GM18867 (cell line): ENCODE data around the gene SOWAHB.

Source experiments
- ATAC-seq: cut with Tn5 transposase; IDR thresholded peaks from one replicate; pipeline ENCODE4 v1.9.1; 2021; ENCODE audit warnings: mild to moderate bottlenecking, moderate library complexity; ENCODE audit not compliant: unreplicated experiment

The SOWAHB gene

GRCh38 chr4:76897536-76898384, at the start of gene SOWAHB:
Gene SOWAHB (minus strand): TSS chr4:76898144. CDS start chr4:76897849, 295 bp downstream.
- ATAC-seq, result peak; percentile 45

GRCh38 chr4:76947369-76947768, 49.4 kb upstream of the SOWAHB start:
- no peak for ATAC-seq

- no peak for ATAC-seq
Observed at GRCh38 chr4:76943790-76944189, 45.8 kb upstream of the SOWAHB start.

- no peak for ATAC-seq
Observed at GRCh38 chr4:76943129-76943620, 45.2 kb upstream of the SOWAHB start.

GRCh38 chr4:76939184-76939583, 41.2 kb upstream of the SOWAHB start:
- ATAC-seq, result no peak

GRCh38 chr4:76931576-76932276, 33.8 kb upstream of the SOWAHB start:
- no peak for ATAC-seq

- no peak for ATAC-seq
Observed at GRCh38 chr4:76931087-76931486, 33.1 kb upstream of the SOWAHB start.

- no peak for ATAC-seq
Observed at GRCh38 chr4:76930685-76931084, 32.7 kb upstream of the SOWAHB start.

- no peak for ATAC-seq
Observed at GRCh38 chr4:76926841-76927240, 28.9 kb upstream of the SOWAHB start.

GRCh38 chr4:76923619-76924357, 25.8 kb upstream of the SOWAHB start:
- no peak for ATAC-seq

- ATAC-seq, result no peak
Observed at GRCh38 chr4:76920715-76921114, 22.8 kb upstream of the SOWAHB start.

GRCh38 chr4:76909711-76910110, 11.8 kb upstream of the SOWAHB start:
- ATAC-seq, result no peak

GRCh38 chr4:76905521-76905920, 7.6 kb upstream of the SOWAHB start:
- ATAC-seq, result no peak

GRCh38 chr4:76904646-76905190, 6.8 kb upstream of the SOWAHB start:
- no peak for ATAC-seq

GRCh38 chr4:76902233-76902890, 4.4 kb upstream of the SOWAHB start:
- no peak for ATAC-seq

- no peak for ATAC-seq
Observed at GRCh38 chr4:76898949-76899645, 1.2 kb upstream of the SOWAHB start.

- ATAC-seq, result no peak
Observed at GRCh38 chr4:76898385-76898692, 395 bp upstream of the SOWAHB start.

GRCh38 chr4:76896614-76897535, 1.1 kb downstream of the SOWAHB start:
- peak; percentile 50 for ATAC-seq

GRCh38 chr4:76896048-76896447, 1.9 kb downstream of the SOWAHB start:
- ATAC-seq, result no peak
